ENCODE results near the gene RGL4. TPM values are rescaled to one million over a fixed set of nuclear protein-coding genes. Genes with fewer than 3 reads are reported as not detected.
"Not testable (repeated sequence)": the region's sequence is repeated elsewhere in the genome, so short reads cannot be mapped to it uniquely, and the experiment has no call there.

RGL4 gene
- total RNA-seq, 1 donor from 2014 or later: 0.42 TPM

DNA sequence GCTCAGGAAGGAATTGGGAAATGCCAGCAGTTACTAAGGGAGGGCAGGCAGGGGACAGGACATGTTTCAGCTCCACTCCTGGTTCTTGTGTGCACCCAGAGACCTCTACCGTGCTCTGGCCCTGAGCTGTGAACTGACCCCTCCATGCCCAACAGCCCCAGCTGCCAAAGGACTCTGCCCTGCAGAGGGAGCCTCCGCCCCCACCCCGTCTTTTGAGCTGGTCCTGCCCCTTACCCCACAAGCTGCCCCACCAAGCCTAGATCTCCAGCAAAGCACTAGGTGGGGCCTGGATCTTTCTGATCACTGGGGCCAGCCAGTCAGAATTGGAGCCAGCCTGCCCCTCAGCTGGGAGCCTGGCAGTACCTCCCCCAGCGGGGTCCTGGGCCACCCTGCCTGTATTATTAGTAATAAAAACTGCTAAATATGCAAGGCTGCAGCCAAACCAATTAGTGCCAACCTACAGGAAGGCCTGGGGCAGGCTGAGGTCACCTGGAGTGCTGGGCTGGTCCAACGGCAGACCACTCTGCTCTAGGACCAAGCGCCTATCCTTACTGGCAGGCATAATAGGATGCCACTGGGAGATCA lies 34.8 kb upstream of the RGL4 start:
- TF ChIP-seq, protein P1, sequence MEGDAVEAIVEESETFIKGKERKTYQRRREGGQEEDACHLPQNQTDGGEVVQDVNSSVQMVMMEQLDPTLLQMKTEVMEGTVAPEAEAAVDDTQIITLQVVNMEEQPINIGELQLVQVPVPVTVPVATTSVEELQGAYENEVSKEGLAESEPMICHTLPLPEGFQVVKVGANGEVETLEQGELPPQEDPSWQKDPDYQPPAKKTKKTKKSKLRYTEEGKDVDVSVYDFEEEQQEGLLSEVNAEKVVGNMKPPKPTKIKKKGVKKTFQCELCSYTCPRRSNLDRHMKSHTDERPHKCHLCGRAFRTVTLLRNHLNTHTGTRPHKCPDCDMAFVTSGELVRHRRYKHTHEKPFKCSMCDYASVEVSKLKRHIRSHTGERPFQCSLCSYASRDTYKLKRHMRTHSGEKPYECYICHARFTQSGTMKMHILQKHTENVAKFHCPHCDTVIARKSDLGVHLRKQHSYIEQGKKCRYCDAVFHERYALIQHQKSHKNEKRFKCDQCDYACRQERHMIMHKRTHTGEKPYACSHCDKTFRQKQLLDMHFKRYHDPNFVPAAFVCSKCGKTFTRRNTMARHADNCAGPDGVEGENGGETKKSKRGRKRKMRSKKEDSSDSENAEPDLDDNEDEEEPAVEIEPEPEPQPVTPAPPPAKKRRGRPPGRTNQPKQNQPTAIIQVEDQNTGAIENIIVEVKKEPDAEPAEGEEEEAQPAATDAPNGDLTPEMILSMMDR (IDR thresholded peaks at IDR 0.05): no peak
- ATAC-seq (ENCODE audit: low read depth) (no peak), DNase-seq (no peak)
- CTCF ChIA-PET: no interaction called here
- peaks cover 34% of the 10 kb centered on the region for H3K36me3 Mint-ChIP-seq (ENCODE audit: low read depth)
- no peaks in the 10 kb centered on the region for H3K27me3 Mint-ChIP-seq
- POLR2A ChIA-PET: no interaction called here
- intact Hi-C loops (cut with micrococcal nuclease): no loop called here
- no peak overlapping the region for H3K4me3 Mint-ChIP-seq
- H3K4me1 Mint-ChIP-seq: no peaks in the 10 kb centered on the region
- no peaks in the 10 kb centered on the region for H3K9me3 Mint-ChIP-seq
- no peak overlapping the region for H3K27ac Mint-ChIP-seq

DNA sequence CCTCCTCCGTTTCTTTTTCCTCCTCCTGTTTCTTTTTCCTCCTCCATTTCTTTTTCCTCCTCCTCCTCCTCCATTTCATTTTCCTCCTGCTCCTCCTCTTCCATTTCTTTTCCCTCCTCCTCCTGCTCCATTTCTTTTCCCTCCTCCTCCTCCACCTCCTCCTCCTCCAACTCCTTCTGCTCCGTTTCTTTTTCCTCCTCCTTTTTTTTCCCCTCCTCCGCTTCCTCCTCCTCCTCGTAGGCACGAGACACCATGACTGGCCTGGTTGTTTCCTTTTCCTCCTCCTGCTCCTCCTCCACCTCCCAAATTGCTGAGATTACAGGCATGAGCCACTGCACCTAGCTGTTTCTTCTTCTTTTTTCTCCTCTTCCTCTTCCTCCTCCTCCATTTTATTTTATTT lies 33.1 kb upstream of the RGL4 start:
- intact Hi-C loops (cut with micrococcal nuclease): no loop called here
- H3K36me3 Mint-ChIP-seq (ENCODE audit: low read depth): peaks cover 35% of the 10 kb centered on the region
- H3K9me3 Mint-ChIP-seq: no peaks in the 10 kb centered on the region
- no peaks in the 10 kb centered on the region for H3K27me3 Mint-ChIP-seq
- ChIA-PET POLR2A (no interaction called here), CTCF (no interaction called here)
- no peak overlapping the region for H3K4me3 Mint-ChIP-seq
- no peak overlapping the region for H3K27ac Mint-ChIP-seq
- TF ChIP-seq, protein P1 (IDR thresholded peaks at IDR 0.05): no peak
- no peaks in the 10 kb centered on the region for H3K4me1 Mint-ChIP-seq
- DNase-seq: no peak
- ATAC-seq (ENCODE audit: low read depth): no peak

DNA sequence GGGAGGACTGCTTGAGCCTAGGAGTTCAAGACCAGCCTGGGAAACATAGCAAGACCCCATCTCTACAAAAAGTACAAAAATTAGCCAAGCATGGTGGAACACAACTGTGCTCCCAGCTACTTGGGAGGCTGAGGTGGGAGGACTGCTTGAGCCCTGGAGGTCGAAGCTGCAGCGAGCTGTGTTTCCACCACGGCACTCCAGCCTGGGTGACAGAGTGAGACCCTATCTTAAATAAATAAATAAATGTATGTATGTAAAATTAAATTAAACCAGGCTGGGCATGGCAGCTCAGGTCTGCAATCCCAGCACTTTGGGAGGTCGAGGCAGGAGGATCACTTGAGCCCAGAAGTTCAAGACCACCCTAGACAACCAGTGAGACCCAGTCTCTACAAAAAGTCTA lies 30.4 kb upstream of the RGL4 start:
- peaks cover 50% of the 10 kb centered on the region for H3K36me3 Mint-ChIP-seq (ENCODE audit: low read depth)
- DNase-seq; H3K9me3 Mint-ChIP-seq; H3K4me1 Mint-ChIP-seq; H3K4me3 Mint-ChIP-seq; H3K27ac Mint-ChIP-seq; POLR2A ChIA-PET; CTCF ChIA-PET; H3K27me3 Mint-ChIP-seq; intact Hi-C loops (cut with micrococcal nuclease); ATAC-seq (ENCODE audit: low read depth): not testable (repeated sequence)

DNA sequence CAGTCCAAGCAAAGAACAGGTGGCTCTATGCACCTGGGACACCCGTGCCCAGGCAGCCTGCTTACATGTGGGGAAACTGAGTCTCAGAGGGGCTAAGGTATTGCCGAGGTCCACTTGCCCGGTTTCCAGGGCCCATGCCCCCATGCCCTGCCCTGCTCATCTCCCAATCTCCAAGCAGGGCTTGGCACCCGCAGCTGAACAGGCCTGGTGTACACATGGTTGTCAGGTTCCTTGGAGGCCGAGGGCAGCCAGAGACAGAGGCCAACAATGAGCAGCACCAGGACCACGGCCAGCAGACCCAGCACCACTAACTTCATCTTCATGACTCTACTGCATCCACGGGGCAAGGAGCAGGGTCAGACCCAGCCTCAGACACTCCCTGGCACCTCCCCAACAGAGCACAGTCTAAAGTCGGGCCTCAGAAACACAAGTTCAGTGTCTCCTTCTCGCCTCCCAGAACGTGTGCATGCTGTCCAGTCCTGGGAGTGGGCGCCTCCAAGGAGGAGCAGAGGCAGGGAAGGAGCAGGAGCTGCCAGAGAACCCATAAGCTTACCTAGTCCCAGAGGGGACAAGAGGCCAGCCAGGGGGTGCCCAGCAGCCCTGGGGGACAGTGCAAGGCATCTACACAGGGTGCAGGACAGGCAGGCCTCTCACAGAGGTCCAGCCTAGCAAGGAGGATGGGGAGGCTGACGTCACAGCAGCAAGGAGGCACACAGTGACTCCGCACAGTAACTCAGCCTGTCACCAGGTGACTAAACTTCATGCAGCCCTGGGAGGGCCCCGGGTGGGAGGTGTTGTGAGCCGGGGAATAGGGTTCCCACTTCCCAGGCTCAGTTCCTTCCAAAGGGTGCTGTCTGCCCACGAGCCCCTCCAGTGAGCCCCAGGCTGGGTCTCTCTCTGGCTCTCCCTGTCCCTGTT lies 20.2 kb upstream of the RGL4 start:
- DNase-seq (no peak), ATAC-seq (ENCODE audit: low read depth) (no peak)
- peaks cover 5% of the 10 kb centered on the region for H3K36me3 Mint-ChIP-seq (ENCODE audit: low read depth)
- H3K4me1 Mint-ChIP-seq: no peaks in the 10 kb centered on the region
- intact Hi-C loops (cut with micrococcal nuclease): no loop called here
- ChIA-PET POLR2A (no interaction called here), CTCF (no interaction called here)
- H3K27me3 Mint-ChIP-seq: no peaks in the 10 kb centered on the region
- TF ChIP-seq, protein P1 (IDR thresholded peaks at IDR 0.05): no peak
- no peak overlapping the region for H3K4me3 Mint-ChIP-seq
- H3K27ac Mint-ChIP-seq: no peak overlapping the region
- no peaks in the 10 kb centered on the region for H3K9me3 Mint-ChIP-seq

DNA sequence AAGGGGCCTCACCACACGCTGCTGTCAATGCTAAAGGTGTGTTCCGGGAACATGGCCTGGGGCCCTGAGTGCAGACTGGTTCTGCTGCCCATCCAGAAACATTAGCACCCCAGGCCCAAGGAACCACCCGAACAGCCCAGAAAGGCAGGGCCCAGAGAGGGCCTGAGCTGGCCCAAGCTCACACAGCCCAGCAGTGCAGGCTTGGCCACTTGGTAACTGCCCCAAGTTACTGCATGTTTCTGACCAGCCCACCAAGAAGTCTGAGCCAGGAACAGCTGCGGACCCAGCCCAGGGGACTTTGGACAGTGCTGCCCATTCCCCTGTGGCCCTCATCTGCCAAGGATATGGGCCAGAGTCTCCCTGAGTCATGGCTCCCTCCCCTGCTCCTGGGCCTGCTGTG lies 19.4 kb upstream of the RGL4 start:
- H3K4me3 Mint-ChIP-seq; DNase-seq; CTCF ChIA-PET; H3K27ac Mint-ChIP-seq; H3K27me3 Mint-ChIP-seq; H3K9me3 Mint-ChIP-seq; intact Hi-C loops (cut with micrococcal nuclease); H3K36me3 Mint-ChIP-seq (ENCODE audit: low read depth); H3K4me1 Mint-ChIP-seq; ATAC-seq (ENCODE audit: low read depth); POLR2A ChIA-PET: not testable (repeated sequence)

DNA sequence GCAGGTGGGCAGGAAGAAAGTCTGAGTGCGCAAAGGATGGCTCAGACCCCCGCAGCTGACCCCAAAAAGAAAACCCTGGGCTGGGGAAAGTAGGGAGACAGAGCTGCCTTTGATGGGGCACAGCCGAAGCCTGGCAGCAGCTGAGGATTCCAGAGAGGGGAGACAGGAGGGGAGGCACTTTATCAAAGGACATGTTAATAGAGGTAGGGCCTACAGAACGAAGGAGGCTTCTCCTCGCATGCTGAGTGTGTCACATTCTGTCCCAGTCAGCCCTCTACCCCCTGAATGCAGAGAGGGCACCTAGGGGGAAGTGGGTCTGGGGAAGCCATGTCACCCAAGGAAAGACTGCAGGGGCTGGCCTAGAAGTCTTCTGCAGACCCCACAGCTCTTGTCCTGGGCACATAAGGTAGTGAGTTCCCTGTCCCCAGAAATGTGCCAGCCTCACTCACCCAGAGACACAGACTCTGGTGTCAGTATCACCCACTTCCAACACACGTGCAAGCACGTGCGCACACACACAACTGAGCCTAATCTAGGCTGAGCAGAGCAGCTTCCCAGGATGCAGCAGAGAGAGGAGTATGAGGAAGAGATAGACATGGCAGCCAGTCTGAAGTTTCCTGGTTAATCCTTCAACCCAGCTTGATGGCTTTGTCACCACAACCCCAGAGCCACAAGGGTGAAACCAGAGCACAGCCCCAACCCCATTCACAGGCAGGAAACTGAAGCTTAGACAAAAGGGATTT lies 18.3 kb upstream of the RGL4 start:
- POLR2A ChIA-PET; H3K4me3 Mint-ChIP-seq; ATAC-seq (ENCODE audit: low read depth); H3K27ac Mint-ChIP-seq; H3K36me3 Mint-ChIP-seq (ENCODE audit: low read depth); CTCF ChIA-PET; DNase-seq; intact Hi-C loops (cut with micrococcal nuclease); H3K27me3 Mint-ChIP-seq; H3K9me3 Mint-ChIP-seq: not testable (repeated sequence)
- peaks cover 11% of the 10 kb centered on the region for H3K4me1 Mint-ChIP-seq
